Muscle of leg (tissue), 11 donors: ENCODE data around the gene ASTN2. TPM values are rescaled to one million over a fixed set of nuclear protein-coding genes. Genes with fewer than 3 reads are reported as not detected.

Source experiments
- DNase-seq: peaks from one replicate; pipeline ENCODE4 v3.0.0; 2013
- H3K27ac ChIP-seq: one replicate; pipeline ENCODE4 v1.5.1; 2013; ENCODE audit warnings: mild to moderate bottlenecking, low read length, control low read depth
- H3K27me3 ChIP-seq: one replicate; pipeline ENCODE4 v1.6.1; 2013; ENCODE audit warnings: low read length; ENCODE audit not compliant: control insufficient read depth, insufficient read depth
- H3K36me3 ChIP-seq: one replicate; pipeline ENCODE4 v1.6.1; 2013; ENCODE audit warnings: low read length; ENCODE audit not compliant: control insufficient read depth, insufficient read depth
- H3K4me1 ChIP-seq: one replicate; pipeline ENCODE4 v1.6.1; 2013; ENCODE audit warnings: low read length; ENCODE audit not compliant: control insufficient read depth, insufficient read depth
- H3K4me3 ChIP-seq: one replicate; pipeline ENCODE4 v1.5.1; 2013; ENCODE audit warnings: low read length, control low read depth
- H3K9me3 ChIP-seq: replicated peaks from 2 replicates; pipeline ENCODE4 v1.6.1; 2013; ENCODE audit warnings: low read depth, low read length; ENCODE audit not compliant: control insufficient read depth
- WGBS: methylation state at CpG from one replicate; pipeline ENCODE4 v1.1.5; 2013; ENCODE audit warnings: missing lambda C conversion rate; ENCODE audit not compliant: insufficient coverage; 5-methylcytosine and 5-hydroxymethylcytosine counted together
- polyA plus RNA-seq, 8 donors: library from polyadenylated mRNA; unstranded; fragments of 120-200 nt; gene quantifications; one replicate each; pipeline versions ENCODE4 v1.2.1 to v1.2.3, GENCODE V29; 2013; ENCODE audit warnings: inconsistent platforms in 1 of 8, low replicate concordance in 1 of 8; ENCODE audit not compliant: insufficient read length in 8 of 8, insufficient read depth in 1 of 8
- total RNA-seq: library from RNA; stranded (reverse); fragments of 120-200 nt; gene quantifications from one replicate; pipeline ENCODE4 v1.2.4, GENCODE V29; 2013

Gene ASTN2
- total and polyA plus RNA-seq, 9 donors, result 2.7 to 10.9 (median 4.4) TPM

DNA sequence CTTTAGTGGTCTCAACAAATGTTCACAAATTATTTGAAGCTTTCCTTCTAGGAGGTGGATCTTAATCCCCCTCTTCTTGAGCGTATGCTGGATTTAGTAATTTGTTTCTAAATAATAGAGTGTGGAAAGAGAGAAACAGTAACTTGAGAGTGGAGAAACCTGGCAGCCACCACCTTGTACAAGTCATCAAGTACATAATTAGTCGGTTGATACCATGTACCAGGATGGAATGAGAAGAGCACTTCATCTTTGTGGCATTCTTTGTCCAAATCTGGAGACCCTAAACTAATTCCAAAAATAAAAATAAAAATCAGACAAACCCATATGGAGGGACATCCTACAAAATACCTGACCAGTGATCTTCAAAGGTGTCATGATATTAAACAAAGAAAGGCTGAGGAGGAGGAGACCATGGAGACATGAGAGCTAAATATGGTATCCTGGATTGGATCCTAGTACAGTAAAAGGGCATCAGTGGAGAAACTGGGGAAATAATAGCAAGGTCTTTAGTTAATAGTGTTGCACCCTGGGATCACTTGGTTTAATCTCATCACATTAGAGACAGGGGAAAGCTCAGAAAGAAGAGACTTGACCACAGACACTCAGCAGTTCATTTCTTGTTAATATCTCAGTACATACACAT, 147.9 kb downstream of the ASTN2 start:
- H3K27me3 ChIP-seq, result no peaks in the 10 kb centered on the region
- no peak for DNase-seq
- no peaks in the 10 kb centered on the region for H3K4me1 ChIP-seq
- H3K27ac ChIP-seq, result no peak overlapping the region
- WGBS, result no CpG with 5 or more reads among the region's 2 CpGs
- H3K9me3 ChIP-seq, result no peaks in the 10 kb centered on the region
- H3K36me3 ChIP-seq, result no peaks in the 10 kb centered on the region
- no peak overlapping the region for H3K4me3 ChIP-seq

GRCh38 chr9:117265253-117265652, 149.6 kb downstream of the ASTN2 start:
- H3K4me3 ChIP-seq, result no peak overlapping the region
- no peaks in the 10 kb centered on the region for H3K4me1 ChIP-seq
- DNase-seq, result no peak
- no peak overlapping the region for H3K27ac ChIP-seq
- WGBS, result 79% methylated on average over 3 of the region's 4 CpGs
- H3K27me3 ChIP-seq, result no peaks in the 10 kb centered on the region
- H3K36me3 ChIP-seq, result no peaks in the 10 kb centered on the region
- H3K9me3 ChIP-seq, result no peaks in the 10 kb centered on the region

GRCh38 chr9:117258184-117258866, 156.5 kb downstream of the ASTN2 start:
- DNase-seq, result peak; percentile 3
- no peaks in the 10 kb centered on the region for H3K9me3 ChIP-seq
- WGBS, result 40% methylated on average over 4 of the region's 8 CpGs
- no peaks in the 10 kb centered on the region for H3K36me3 ChIP-seq
- H3K4me1 ChIP-seq, result no peaks in the 10 kb centered on the region
- no peaks in the 10 kb centered on the region for H3K27me3 ChIP-seq
- H3K4me3 ChIP-seq, result no peak overlapping the region
- no peak overlapping the region for H3K27ac ChIP-seq

DNA sequence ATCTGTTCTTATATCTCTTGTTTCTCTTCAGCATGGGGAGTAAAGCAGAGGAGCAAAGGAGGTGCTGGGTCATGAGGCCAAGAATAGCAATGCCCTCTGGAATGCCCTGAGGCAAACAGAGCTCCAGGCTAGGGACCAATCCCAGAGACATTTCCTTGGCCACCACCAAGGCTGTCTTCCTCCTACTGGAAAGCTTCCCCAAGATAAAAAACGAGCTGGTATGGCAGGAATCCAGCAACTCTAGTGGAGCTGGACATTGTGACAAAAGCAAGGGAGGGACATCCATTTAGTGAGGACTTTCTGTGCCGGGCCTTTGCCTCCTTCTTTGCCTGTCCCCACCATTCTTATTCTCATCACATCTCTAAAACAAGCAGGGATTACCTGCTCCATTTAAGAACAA, 161.6 kb downstream of the ASTN2 start:
- H3K27me3 ChIP-seq, result no peaks in the 10 kb centered on the region
- no peaks in the 10 kb centered on the region for H3K9me3 ChIP-seq
- no peak overlapping the region for H3K27ac ChIP-seq
- no peaks in the 10 kb centered on the region for H3K36me3 ChIP-seq
- no CpG with 5 or more reads among the region's 2 CpGs for WGBS
- no peaks in the 10 kb centered on the region for H3K4me1 ChIP-seq
- H3K4me3 ChIP-seq, result no peak overlapping the region
- DNase-seq, result no peak

DNA sequence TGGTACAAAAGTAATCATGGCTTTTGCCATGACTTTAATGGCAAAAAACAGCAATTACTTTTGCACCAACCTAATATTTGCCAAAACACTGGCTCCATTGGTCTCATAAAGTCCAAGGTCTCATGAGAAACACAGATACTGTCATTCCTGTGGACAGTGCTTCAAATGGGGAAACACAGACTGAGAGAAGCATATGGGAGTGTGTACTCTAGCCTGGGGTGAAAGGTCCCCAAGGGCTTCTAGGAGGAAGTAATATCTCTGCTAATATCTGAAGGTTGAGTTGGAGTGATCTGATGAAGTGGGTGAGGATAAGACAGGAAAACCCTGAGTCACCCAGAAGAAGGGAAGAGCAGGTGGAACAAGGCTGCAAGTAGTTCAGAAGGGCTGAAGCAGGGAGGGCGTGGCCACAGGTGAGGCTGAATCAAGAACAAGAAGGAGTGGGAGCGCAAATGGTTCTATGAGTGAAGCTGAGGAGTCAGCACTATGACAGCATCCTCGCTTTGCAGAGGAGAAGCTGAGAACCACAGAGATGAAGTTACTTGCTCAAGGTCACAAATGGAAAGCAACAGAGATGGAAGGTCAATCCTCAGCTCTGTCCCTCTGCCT, 164.1 kb downstream of the ASTN2 start:
- DNase-seq, result no peak
- H3K9me3 ChIP-seq, result no peaks in the 10 kb centered on the region
- no peak overlapping the region for H3K4me3 ChIP-seq
- 80% methylated on average over 1 of the region's 3 CpGs for WGBS
- no peaks in the 10 kb centered on the region for H3K36me3 ChIP-seq
- no peaks in the 10 kb centered on the region for H3K4me1 ChIP-seq
- H3K27ac ChIP-seq, result no peak overlapping the region
- H3K27me3 ChIP-seq, result no peaks in the 10 kb centered on the region

DNA sequence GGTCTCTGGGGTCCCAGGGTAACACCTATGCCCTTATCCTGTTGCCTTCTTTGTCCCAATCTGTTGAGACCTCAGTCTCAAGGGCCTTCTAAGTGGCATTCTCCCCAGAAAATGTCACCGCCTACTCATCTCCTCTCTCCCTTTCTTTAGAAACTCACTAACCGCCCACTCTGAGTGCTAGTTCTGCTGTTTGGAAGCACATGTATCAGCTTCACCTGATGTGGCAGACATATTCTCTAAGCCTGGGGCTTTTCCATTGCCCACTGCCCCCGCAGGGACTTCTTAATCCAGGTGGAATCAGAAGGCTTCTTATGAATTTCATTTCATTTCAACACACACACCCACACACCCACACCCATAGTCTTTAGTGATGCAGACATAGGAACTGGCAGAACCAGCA, 165.1 kb downstream of the ASTN2 start:
- Histone ChIP-seq H3K27ac (no peak overlapping the region), H3K4me1 (no peaks in the 10 kb centered on the region), H3K36me3 (no peaks in the 10 kb centered on the region), H3K9me3 (no peaks in the 10 kb centered on the region), H3K27me3 (no peaks in the 10 kb centered on the region), H3K4me3 (no peak overlapping the region)
- 87% methylated on average over 2 of the region's 3 CpGs for WGBS
- no peak for DNase-seq

- DNase-seq, result peak; percentile 43
- Histone ChIP-seq H3K27me3 (no peaks in the 10 kb centered on the region), H3K4me1 (no peaks in the 10 kb centered on the region), H3K9me3 (no peaks in the 10 kb centered on the region), H3K36me3 (no peaks in the 10 kb centered on the region), H3K27ac (no peak overlapping the region), H3K4me3 (no peak overlapping the region)
- no CpG with 5 or more reads among the region's 1 CpG for WGBS
Observed at GRCh38 chr9:117247266-117247665, 167.6 kb downstream of the ASTN2 start.

DNA sequence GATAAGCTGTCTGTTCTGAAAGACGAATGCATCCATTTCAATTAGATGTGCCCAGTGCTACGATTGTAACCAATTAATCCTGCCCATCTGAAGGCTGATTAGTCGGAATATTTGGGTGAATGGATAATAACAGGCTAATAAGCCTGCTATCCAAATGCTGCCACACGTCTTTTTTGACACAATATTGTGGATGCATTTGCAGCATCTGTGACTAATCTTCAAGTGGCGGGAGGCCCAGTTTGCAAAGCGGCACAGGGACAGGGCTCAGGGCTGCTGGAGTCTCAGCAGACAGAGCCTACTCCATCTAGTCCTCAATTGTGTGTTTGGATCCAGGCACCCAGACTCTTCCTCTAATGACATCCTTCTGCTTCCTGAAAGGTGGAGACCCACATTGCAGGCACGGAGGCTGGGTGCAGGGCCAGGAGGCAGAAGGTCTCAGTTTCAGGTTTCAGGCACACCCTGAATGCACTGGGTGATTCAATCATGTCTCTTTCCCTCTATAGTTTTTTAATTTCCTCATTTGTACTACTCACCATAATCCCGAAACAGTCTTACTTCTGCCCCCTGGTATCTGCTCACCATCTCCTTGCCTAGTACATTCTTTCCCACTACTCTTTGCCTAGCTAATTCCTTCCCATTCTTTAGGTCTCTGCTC, 169.6 kb downstream of the ASTN2 start:
- 42% methylated on average over 3 of the region's 8 CpGs for WGBS
- H3K27me3 ChIP-seq, result no peaks in the 10 kb centered on the region
- DNase-seq, result peak; percentile 16
- no peak overlapping the region for H3K4me3 ChIP-seq
- no peaks in the 10 kb centered on the region for H3K36me3 ChIP-seq
- H3K9me3 ChIP-seq, result no peaks in the 10 kb centered on the region
- no peak overlapping the region for H3K27ac ChIP-seq
- H3K4me1 ChIP-seq, result no peaks in the 10 kb centered on the region

DNA sequence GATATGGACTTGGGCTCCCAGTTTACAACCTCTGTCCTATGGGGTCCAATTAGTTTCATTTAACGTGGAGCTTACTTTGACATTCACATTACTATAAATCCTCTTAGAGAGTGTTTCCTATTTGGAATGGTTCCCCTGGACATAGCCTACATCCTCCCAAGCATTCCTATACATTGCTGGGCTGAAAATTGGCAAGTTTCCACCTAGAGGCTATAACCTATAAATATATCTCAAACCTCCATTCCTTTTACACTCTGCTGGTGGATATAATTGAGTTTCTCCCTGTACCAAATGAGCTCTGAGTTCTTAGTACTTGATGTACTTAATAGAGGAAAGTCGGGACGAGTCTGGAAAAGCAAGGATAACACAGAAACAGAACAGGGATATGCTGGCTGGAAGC, 172.8 kb downstream of the ASTN2 start:
- H3K27ac ChIP-seq, result no peak overlapping the region
- WGBS, result no CpG with 5 or more reads among the region's 3 CpGs
- H3K4me3 ChIP-seq, result no peak overlapping the region
- no peaks in the 10 kb centered on the region for H3K36me3 ChIP-seq
- H3K9me3 ChIP-seq, result no peaks in the 10 kb centered on the region
- no peaks in the 10 kb centered on the region for H3K27me3 ChIP-seq
- peak; percentile 6 for DNase-seq
- H3K4me1 ChIP-seq, result no peaks in the 10 kb centered on the region

DNA sequence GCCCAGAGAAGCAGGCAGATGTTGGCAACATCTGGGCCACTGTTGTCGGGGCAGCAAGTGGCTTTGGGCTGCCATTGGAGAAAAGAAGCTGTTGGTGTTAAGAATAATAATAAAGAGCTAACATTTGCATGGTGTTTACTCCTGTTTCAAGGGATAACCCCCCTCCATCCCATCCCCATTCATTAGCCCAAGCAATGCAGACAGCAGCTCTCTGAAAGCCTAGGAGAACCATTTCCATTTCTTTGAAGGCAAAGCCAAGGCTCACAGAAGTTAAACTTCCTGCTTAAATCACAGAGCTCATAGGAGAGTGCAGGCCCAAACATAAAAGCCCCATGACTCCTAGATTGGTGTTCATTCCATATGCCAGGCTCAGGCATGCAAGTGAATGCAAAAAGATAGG, 175.4 kb downstream of the ASTN2 start:
- DNase-seq, result no peak
- H3K27ac ChIP-seq, result no peak overlapping the region
- no peaks in the 10 kb centered on the region for H3K36me3 ChIP-seq
- no peak overlapping the region for H3K4me3 ChIP-seq
- H3K4me1 ChIP-seq, result no peaks in the 10 kb centered on the region
- no peaks in the 10 kb centered on the region for H3K9me3 ChIP-seq
- no CpG with 5 or more reads among the region's 1 CpG for WGBS
- no peaks in the 10 kb centered on the region for H3K27me3 ChIP-seq
